Endothelial cell (in vitro differentiated cells): ENCODE data around the gene C20orf144. TPM values are rescaled to one million over a fixed set of nuclear protein-coding genes. Genes with fewer than 3 reads are reported as not detected.

Source experiments
- DNase-seq: peaks from one replicate; pipeline ENCODE4 v3.0.0; 2021; ENCODE audit warnings: low spot score
- H3K27ac Mint-ChIP-seq: one replicate; pipeline ENCODE4 v1.8.0; 2021; ENCODE audit warnings: mixed read lengths, inconsistent platforms; ENCODE audit not compliant: unreplicated experiment
- H3K27me3 Mint-ChIP-seq: one replicate; pipeline ENCODE4 v1.8.0; 2021; ENCODE audit warnings: mild to moderate bottlenecking, moderate library complexity, mixed read lengths, inconsistent platforms; ENCODE audit not compliant: unreplicated experiment
- H3K36me3 Mint-ChIP-seq: one replicate; pipeline ENCODE4 v1.8.0; 2021; ENCODE audit warnings: mild to moderate bottlenecking, low read depth, mixed read lengths, inconsistent platforms; ENCODE audit not compliant: unreplicated experiment
- H3K4me1 Mint-ChIP-seq: one replicate; pipeline ENCODE4 v1.8.0; 2021; ENCODE audit warnings: mild to moderate bottlenecking, mixed read lengths, inconsistent platforms; ENCODE audit not compliant: unreplicated experiment
- H3K4me3 Mint-ChIP-seq: one replicate; pipeline ENCODE4 v1.8.0; 2021; ENCODE audit warnings: mild to moderate bottlenecking, mixed read lengths, inconsistent platforms; ENCODE audit not compliant: unreplicated experiment
- H3K9me3 Mint-ChIP-seq: one replicate; pipeline ENCODE4 v1.8.0; 2021; ENCODE audit warnings: mixed read lengths, inconsistent platforms; ENCODE audit not compliant: unreplicated experiment
- CTCF ChIP-seq: fragments of 200-600 bp; sonication (generic); IDR thresholded peaks from one replicate; pipeline ENCODE4 v1.5.0; 2021; ENCODE audit warnings: antibody characterized with exemption; ENCODE audit not compliant: unreplicated experiment
- total RNA-seq: library from RNA; stranded (reverse); fragmentation: NEBNext Ultra II Directional; extraction: Animal tissue kit (Norgen Biotek cat#: 25700); gene quantifications from one replicate; pipeline ENCODE4 v1.2.1, GENCODE V29; 2021; ENCODE audit not compliant: unreplicated experiment

C20orf144 gene
- total RNA-seq, 1 donor from 2014 or later: not detected

GRCh38 chr20:33685328-33686099 is 23.4 kb downstream of the C20orf144 start:
- peak overlapping the region; percentile 83 for H3K4me3 Mint-ChIP-seq
- H3K27me3 Mint-ChIP-seq: peaks cover 3% of the 10 kb centered on the region
- no peaks in the 10 kb centered on the region for H3K36me3 Mint-ChIP-seq
- H3K4me1 Mint-ChIP-seq: peaks cover 7% of the 10 kb centered on the region
- TF ChIP-seq CTCF: no peak
- no peak overlapping the region for H3K27ac Mint-ChIP-seq
- no peaks in the 10 kb centered on the region for H3K9me3 Mint-ChIP-seq
- DNase-seq: no peak

GRCh38 chr20:33686100-33686983 is 24.2 kb downstream of the C20orf144 start, which contains the start of gene E2F1:
Gene E2F1 (minus strand): TSS chr20:33686385. CDS start chr20:33686264, 121 bp downstream.
- DNase-seq: peak; percentile 98

GRCh38 chr20:33686984-33687366 is 24.8 kb downstream of the C20orf144 start:
- H3K4me3 Mint-ChIP-seq: peak overlapping the region; percentile 79
- H3K27ac Mint-ChIP-seq: peak overlapping the region; percentile 40
- no peaks in the 10 kb centered on the region for H3K9me3 Mint-ChIP-seq
- H3K36me3 Mint-ChIP-seq: no peaks in the 10 kb centered on the region
- H3K4me1 Mint-ChIP-seq: peaks cover 7% of the 10 kb centered on the region
- no peak for DNase-seq
- peaks cover 3% of the 10 kb centered on the region for H3K27me3 Mint-ChIP-seq
- no peak for TF ChIP-seq CTCF

More at GRCh38 chr20:33686100-33686983, 24.2 kb downstream of the C20orf144 start, which contains the start of gene E2F1:
- Mint-ChIP-seq H3K4me1 (peaks cover 7% of the 10 kb centered on the region), H3K4me3 (peak within 1 kb of the TSS; percentile 83), H3K27ac (peak within 1 kb of the TSS; percentile 40), H3K27me3 (peaks cover 1% of the 10 kb centered on the region), H3K36me3 (no peaks in the 10 kb centered on the region), H3K9me3 (no peaks in the 10 kb centered on the region)
- peak; percentile 34 for TF ChIP-seq CTCF

GRCh38 chr20:33687370-33687915 is 25.3 kb downstream of the C20orf144 start:
- Mint-ChIP-seq H3K9me3 (no peaks in the 10 kb centered on the region), H3K36me3 (no peaks in the 10 kb centered on the region), H3K27ac (no peak overlapping the region), H3K4me1 (peaks cover 7% of the 10 kb centered on the region), H3K4me3 (no peak overlapping the region), H3K27me3 (peaks cover 3% of the 10 kb centered on the region)
- DNase-seq: no peak
- no peak for TF ChIP-seq CTCF
